HCT116 (cell line): ENCODE results near the gene MSMO1. TPM values are rescaled to one million over a fixed set of nuclear protein-coding genes. Genes with fewer than 3 reads are reported as not detected.

Source experiments
- ATAC-seq: fragments of 200-7000 bp; cut with Tn5 transposase; 2 replicates; pipeline ENCODE4 v1.9.1; 2020; ENCODE audit warnings: mild to moderate bottlenecking, moderate library complexity
- BruUV-seq: library from RNA; stranded (reverse); fragments of 400-500 nt; replicated peaks from 2 replicates; lab custom pipeline; 2021; lab: Mats Ljungman, UMichigan
- CTCF ChIA-PET: fragments of 300-600 bp; sonication (Branson Sonifier 250); formaldehyde crosslinking; loops from one replicate; lab custom pipeline; 2021; ENCODE audit warnings: antibody characterized with exemption; lab: Charles Lee
- POLR2A ChIA-PET: fragments of 300-600, 350-600 bp; sonication (Branson Sonifier 250); formaldehyde crosslinking; loops from one replicate; lab custom pipeline; 2021; ENCODE audit warnings: antibody characterized with exemption; lab: Charles Lee
- RAD21 ChIA-PET, 2 experiments: fragments of 300-600 bp; sonication (Branson Sonifier 250); formaldehyde crosslinking; loops; one replicate each; lab custom pipeline; 2023; ENCODE audit warnings: low total read pairs in 2 of 2; ENCODE audit not compliant: uncharacterized antibody in 2 of 2, unreplicated experiment in 2 of 2, low non-redundant PET in 1 of 2; lab: Charles Lee
- DNase-seq: peaks from one replicate; pipeline ENCODE4 v3.0.0-alpha.2; 2010; ENCODE audit warnings: low read depth, low spot score
- H2AFZ ChIP-seq: fragments of 200-600 bp; shearing (Covaris generic), sonication (generic); 2 replicates; pipeline ENCODE4 v1.6.1; 2017; ENCODE audit warnings: low read depth, mixed run types, mixed read lengths, antibody characterized with exemption, low read length; ENCODE audit not compliant: poor library complexity, severe bottlenecking
- H3K27ac ChIP-seq: 2 replicates; pipeline ENCODE4 v1.5.1; 2012; ENCODE audit warnings: low read depth, low read length
- H3K27me3 ChIP-seq: fragments of 200-600 bp; sonication (generic); 2 replicates; pipeline ENCODE4 v1.6.1; 2016; ENCODE audit warnings: mixed run types, low read length, mixed read lengths; ENCODE audit not compliant: insufficient read depth
- H3K36me3 ChIP-seq, 2 experiments: fragments of 200-500 bp in 1 of 2; fragments of 200-600 bp in 1 of 2; sonication (Bioruptor generic) in 1 of 2; sonication (generic) in 1 of 2; 2 replicates each; pipeline versions ENCODE4 v1.5.1 to v1.6.1; 2014 to 2016; ENCODE audit warnings: low read length in 2 of 2, inconsistent platforms in 1 of 2, mixed read lengths in 1 of 2, mixed run types in 1 of 2; ENCODE audit not compliant: insufficient read depth in 2 of 2, control insufficient read depth in 1 of 2
- H3K4me1 ChIP-seq, 2 experiments: fragments of 200-600 bp in 1 of 2; sonication (generic) in 1 of 2; 2 replicates each; pipeline versions ENCODE4 v1.5.1 to v1.6.1; 2012 to 2017; ENCODE audit warnings: low read length in 2 of 2, inconsistent platforms in 1 of 2, mild to moderate bottlenecking in 1 of 2, mixed read lengths in 1 of 2, mixed run types in 1 of 2, moderate library complexity in 1 of 2; ENCODE audit not compliant: insufficient read depth in 2 of 2, control insufficient read depth in 1 of 2
- H3K4me2 ChIP-seq: fragments of 200-600 bp; sonication (generic); 2 replicates; pipeline ENCODE4 v1.6.1; 2017; ENCODE audit warnings: mixed run types, low read length, mixed read lengths
- H3K4me3 ChIP-seq, 2 experiments: fragments of 200-600 bp in 1 of 2; sonication (generic) in 1 of 2; replicated peaks in 1 of 2; 2 replicates each; pipeline ENCODE4 v1.5.1; 2011 to 2016; ENCODE audit warnings: low read length in 2 of 2, control low read depth in 1 of 2, low read depth in 1 of 2, mild to moderate bottlenecking in 1 of 2, mixed read lengths in 1 of 2, mixed run types in 1 of 2
- H3K79me2 ChIP-seq: fragments of 200-600 bp; sonication (generic); 2 replicates; pipeline ENCODE4 v1.6.1; 2017; ENCODE audit warnings: mild to moderate bottlenecking, mixed run types, low read length, moderate library complexity, mixed read lengths; ENCODE audit not compliant: insufficient read depth
- H3K9ac ChIP-seq: fragments of 200-600 bp; sonication (generic); 2 replicates; pipeline ENCODE4 v1.6.1; 2016; ENCODE audit warnings: low read length, mixed read lengths
- H3K9me2 ChIP-seq: fragments of 200-600 bp; sonication (generic), shearing (Covaris generic); 2 replicates; pipeline ENCODE4 v1.6.1; 2017; ENCODE audit warnings: mixed run types, mild to moderate bottlenecking, moderate library complexity; ENCODE audit not compliant: insufficient read depth
- H3K9me3 ChIP-seq, 2 experiments: fragments of 200-500 bp in 1 of 2; fragments of 200-600 bp in 1 of 2; sonication (Bioruptor generic) in 1 of 2; sonication (generic) in 1 of 2; 2 replicates each; pipeline ENCODE4 v1.6.1; 2014 to 2017; ENCODE audit warnings: low read length in 2 of 2, mixed read lengths in 2 of 2, inconsistent platforms in 1 of 2, low read depth in 1 of 2, mild to moderate bottlenecking in 1 of 2, mixed run types in 1 of 2, moderate library complexity in 1 of 2; ENCODE audit not compliant: control insufficient read depth in 1 of 2, insufficient read depth in 1 of 2
- H4K20me1 ChIP-seq: fragments of 200-600 bp; sonication (generic), shearing (Covaris generic); 2 replicates; pipeline ENCODE4 v1.6.1; 2017; ENCODE audit warnings: mixed run types, mild to moderate bottlenecking, moderate library complexity; ENCODE audit not compliant: insufficient read depth
- CBX3 ChIP-seq: IDR thresholded peaks from 2 replicates; pipeline ENCODE4 v1.6.1; 2012; ENCODE audit warnings: low read depth
- CTCF ChIP-seq, 3 experiments: fragments of 200-600 bp in 1 of 3; sonication (generic) in 1 of 3; IDR thresholded peaks in 2 of 3; conservative IDR thresholded peaks in 1 of 3; 2 replicates each; pipeline ENCODE4 v1.5.1; 2012 to 2017; ENCODE audit warnings: low read depth in 2 of 3, low read length in 2 of 3, antibody characterized with exemption in 1 of 3, borderline replicate concordance in 1 of 3, control low read depth in 1 of 3, mild to moderate bottlenecking in 1 of 3, mixed read lengths in 1 of 3, mixed run types in 1 of 3, moderate library complexity in 1 of 3; ENCODE audit not compliant: insufficient read depth in 1 of 3
- RAD21 ChIP-seq: IDR thresholded peaks from 2 replicates; pipeline ENCODE4 v1.6.1; 2012; ENCODE audit warnings: low read depth, mild to moderate bottlenecking
- intact Hi-C: fragments of 100-400 bp; cut with micrococcal nuclease; formaldehyde crosslinking; loops from 2 replicates; pipeline ENCODE4 v1.10.0; 2022
- total RNA-seq: library from RNA; stranded (reverse); gene quantifications from one replicate; pipeline ENCODE4 v1.2.1, GENCODE V29; 2021; ENCODE audit not compliant: unreplicated experiment

Gene MSMO1
- total RNA-seq, 1 experiment from 2014 or later = 54.5 TPM

GRCh38 chr4:165343353-165344191 lies 16.1 kb downstream of the MSMO1 start (continued):
- TF ChIP-seq CTCF (IDR thresholded peaks at IDR 0.05 in 2 of 3, conservative IDR thresholded peaks at IDR 0.05 in 1 of 3; ENCODE audit: borderline replicate concordance in 1 of 3, insufficient read depth in 1 of 3, low read depth in 2 of 3, low read length in 2 of 3) = peak; percentile 53 to 65 (median 59); a peak in 4 of 6 replicates

- ATAC-seq (no peak), DNase-seq (no peak)
- POLR2A ChIA-PET = no interaction called here
- Histone ChIP-seq H3K27me3 (no peaks in the 10 kb centered on the region), H4K20me1 (no peaks in the 10 kb centered on the region), H3K36me3 (peaks cover 4 to 13% of the 10 kb centered on the region in 2 experiments; a peak in 3 of 4 replicates), H3K9ac (no peak overlapping the region), H3K4me1 (no peaks in the 10 kb centered on the region), H3K79me2 (no peaks in the 10 kb centered on the region), H3K9me2 (no peaks in the 10 kb centered on the region), H3K4me2 (no peak overlapping the region), H2AFZ (no peak overlapping the region), H3K27ac (no peak overlapping the region), H3K4me3 (no peak overlapping the region), H3K9me3 (no peaks in the 10 kb centered on the region)
- BruUV-seq = no TSS peak
- intact Hi-C loops = no loop called here
- no peak for TF ChIP-seq CBX3
- peak; percentile 23; the same call in 1 of the 2 replicates for TF ChIP-seq RAD21
- CTCF ChIA-PET = interaction anchor here (0.7 to 5.0 kb wide), 4 partner anchors 10 to 233 kb away, joined by 3 to 28 read pairs (median 8); partner anchors contain the start of gene TMEM192
- RAD21 ChIA-PET = interaction anchor here in 1 of 2 experiments (0.8 kb wide), 1 partner anchor 215 kb away, joined by 4 read pairs; no protein-coding TSS in a partner anchor
These were observed 18.4 kb downstream of the MSMO1 start for GRCh38 chr4:165345666-165346417.
